Skeletal muscle satellite cell (primary cell): ENCODE results near the gene ATP9B.
"Not testable (repeated sequence)": the region's sequence is repeated elsewhere in the genome, so short reads cannot be mapped to it uniquely, and the experiment has no call there.

Experiments
- H3K27me3 ChIP-seq: 2 replicates; pipeline ENCODE4 v1.7.0; 2013; ENCODE audit warnings: low read length; ENCODE audit not compliant: control insufficient read depth, insufficient read depth
- H3K36me3 ChIP-seq: 2 replicates; pipeline ENCODE4 v1.7.0; 2013; ENCODE audit warnings: mild to moderate bottlenecking, control low read depth, low read length; ENCODE audit not compliant: insufficient read depth
- H3K4me1 ChIP-seq: 2 replicates; pipeline ENCODE4 v1.7.0; 2013; ENCODE audit warnings: low read length; ENCODE audit not compliant: control insufficient read depth, insufficient read depth
- H3K4me2 ChIP-seq: 2 replicates; pipeline ENCODE4 v1.7.0; 2013; ENCODE audit warnings: mild to moderate bottlenecking, low read length
- H3K4me3 ChIP-seq: 2 replicates; pipeline ENCODE4 v1.7.0; 2013; ENCODE audit warnings: low read length
- H3K9ac ChIP-seq: 2 replicates; pipeline ENCODE4 v1.7.0; 2013; ENCODE audit warnings: mild to moderate bottlenecking, low read depth, low read length, moderate library complexity
- H3K9me3 ChIP-seq: replicated peaks from 2 replicates; pipeline ENCODE4 v1.7.0; 2013; ENCODE audit warnings: mild to moderate bottlenecking, control low read depth, low read length

ATP9B gene

GRCh38 chr18:79275992-79276391, 206.8 kb downstream of the ATP9B start:
- Histone ChIP-seq H3K4me2 (no peak overlapping the region), H3K9me3 (no peaks in the 10 kb centered on the region), H3K4me1 (no peaks in the 10 kb centered on the region), H3K9ac (no peak overlapping the region), H3K4me3 (no peak overlapping the region), H3K27me3 (no peaks in the 10 kb centered on the region), H3K36me3 (no peaks in the 10 kb centered on the region)

GRCh38 chr18:79278896-79279295, 209.7 kb downstream of the ATP9B start:
- Histone ChIP-seq H3K4me1 (no peaks in the 10 kb centered on the region), H3K4me2 (no peak overlapping the region), H3K36me3 (no peaks in the 10 kb centered on the region), H3K4me3 (no peak overlapping the region), H3K9ac (no peak overlapping the region), H3K27me3 (no peaks in the 10 kb centered on the region), H3K9me3 (no peaks in the 10 kb centered on the region)

- Histone ChIP-seq H3K36me3 (no peaks in the 10 kb centered on the region), H3K9ac (no peak overlapping the region), H3K9me3 (no peaks in the 10 kb centered on the region), H3K27me3 (no peaks in the 10 kb centered on the region), H3K4me1 (no peaks in the 10 kb centered on the region), H3K4me3 (no peak overlapping the region), H3K4me2 (no peak overlapping the region)
Observed at GRCh38 chr18:79283131-79283810, 214.1 kb downstream of the ATP9B start.

GRCh38 chr18:79283929-79284328, 214.7 kb downstream of the ATP9B start:
- Histone ChIP-seq H3K4me1 (no peaks in the 10 kb centered on the region), H3K4me2 (no peak overlapping the region), H3K27me3 (no peaks in the 10 kb centered on the region), H3K9ac (no peak overlapping the region), H3K4me3 (no peak overlapping the region), H3K36me3 (no peaks in the 10 kb centered on the region), H3K9me3 (no peaks in the 10 kb centered on the region)

- H3K4me3 ChIP-seq, H3K27me3 ChIP-seq, H3K9ac ChIP-seq, H3K9me3 ChIP-seq, H3K4me1 ChIP-seq, H3K4me2 ChIP-seq, H3K36me3 ChIP-seq: not testable (repeated sequence)
Observed at GRCh38 chr18:79285191-79285590, 216.0 kb downstream of the ATP9B start.

GRCh38 chr18:79290409-79290808, 221.2 kb downstream of the ATP9B start:
- H3K9me3 ChIP-seq, H3K36me3 ChIP-seq, H3K4me3 ChIP-seq, H3K4me2 ChIP-seq, H3K27me3 ChIP-seq, H3K9ac ChIP-seq, H3K4me1 ChIP-seq: not testable (repeated sequence)

GRCh38 chr18:79290876-79291275, 221.7 kb downstream of the ATP9B start:
- H3K36me3 ChIP-seq: no peaks in the 10 kb centered on the region
- H3K4me1 ChIP-seq: no peaks in the 10 kb centered on the region
- H3K4me3 ChIP-seq: no peak overlapping the region
- no peak overlapping the region for H3K9ac ChIP-seq
- no peaks in the 10 kb centered on the region for H3K27me3 ChIP-seq
- H3K9me3 ChIP-seq: no peaks in the 10 kb centered on the region
- H3K4me2 ChIP-seq: no peak overlapping the region

GRCh38 chr18:79294235-79294634, 225.0 kb downstream of the ATP9B start:
- H3K4me3 ChIP-seq: no peak overlapping the region
- H3K27me3 ChIP-seq: no peaks in the 10 kb centered on the region
- H3K4me1 ChIP-seq: no peaks in the 10 kb centered on the region
- no peak overlapping the region for H3K4me2 ChIP-seq
- no peaks in the 10 kb centered on the region for H3K9me3 ChIP-seq
- no peak overlapping the region for H3K9ac ChIP-seq
- no peaks in the 10 kb centered on the region for H3K36me3 ChIP-seq

- H3K9ac ChIP-seq: no peak overlapping the region
- H3K4me3 ChIP-seq: no peak overlapping the region
- H3K27me3 ChIP-seq: no peaks in the 10 kb centered on the region
- H3K4me1 ChIP-seq: peaks cover 5% of the 10 kb centered on the region
- no peaks in the 10 kb centered on the region for H3K9me3 ChIP-seq
- H3K36me3 ChIP-seq: no peaks in the 10 kb centered on the region
- no peak overlapping the region for H3K4me2 ChIP-seq
Observed at GRCh38 chr18:79299272-79299671, 230.1 kb downstream of the ATP9B start.

- Histone ChIP-seq H3K4me2 (no peak overlapping the region), H3K4me3 (no peak overlapping the region), H3K9ac (no peak overlapping the region)
Observed at GRCh38 chr18:79299711-79300110, 230.5 kb downstream of the ATP9B start.

GRCh38 chr18:79300413-79300812, 231.2 kb downstream of the ATP9B start:
- H3K9me3 ChIP-seq: no peaks in the 10 kb centered on the region
- H3K27me3 ChIP-seq: no peaks in the 10 kb centered on the region
- no peak overlapping the region for H3K9ac ChIP-seq
- no peak overlapping the region for H3K4me2 ChIP-seq
- peaks cover 3% of the 10 kb centered on the region for H3K36me3 ChIP-seq
- H3K4me3 ChIP-seq: no peak overlapping the region
- peaks cover 5% of the 10 kb centered on the region for H3K4me1 ChIP-seq

More at GRCh38 chr18:79299711-79300110, 230.5 kb downstream of the ATP9B start:
- no peaks in the 10 kb centered on the region for H3K9me3 ChIP-seq
- peaks cover 5% of the 10 kb centered on the region for H3K4me1 ChIP-seq
- no peaks in the 10 kb centered on the region for H3K36me3 ChIP-seq
- no peaks in the 10 kb centered on the region for H3K27me3 ChIP-seq

GRCh38 chr18:79302120-79302519, 232.9 kb downstream of the ATP9B start:
- no peak overlapping the region for H3K4me3 ChIP-seq
- no peak overlapping the region for H3K9ac ChIP-seq
- peaks cover 5% of the 10 kb centered on the region for H3K4me1 ChIP-seq
- H3K36me3 ChIP-seq: peaks cover 6% of the 10 kb centered on the region
- H3K27me3 ChIP-seq: no peaks in the 10 kb centered on the region
- H3K9me3 ChIP-seq: no peaks in the 10 kb centered on the region
- H3K4me2 ChIP-seq: peak overlapping the region; percentile 26
